NCI-H2029 (cell line): ENCODE data around the gene ANXA8L1.
"Not testable (repeated sequence)": the region's sequence is repeated elsewhere in the genome, so short reads cannot be mapped to it uniquely, and the experiment has no call there.

Experiments used
- DNase-seq: peaks from one replicate; lab custom pipeline; 2025; lab: John Stamatoyannopoulos, UW

ANXA8L1 gene, protein sequence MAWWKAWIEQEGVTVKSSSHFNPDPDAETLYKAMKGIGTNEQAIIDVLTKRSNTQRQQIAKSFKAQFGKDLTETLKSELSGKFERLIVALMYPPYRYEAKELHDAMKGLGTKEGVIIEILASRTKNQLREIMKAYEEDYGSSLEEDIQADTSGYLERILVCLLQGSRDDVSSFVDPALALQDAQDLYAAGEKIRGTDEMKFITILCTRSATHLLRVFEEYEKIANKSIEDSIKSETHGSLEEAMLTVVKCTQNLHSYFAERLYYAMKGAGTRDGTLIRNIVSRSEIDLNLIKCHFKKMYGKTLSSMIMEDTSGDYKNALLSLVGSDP

DNA sequence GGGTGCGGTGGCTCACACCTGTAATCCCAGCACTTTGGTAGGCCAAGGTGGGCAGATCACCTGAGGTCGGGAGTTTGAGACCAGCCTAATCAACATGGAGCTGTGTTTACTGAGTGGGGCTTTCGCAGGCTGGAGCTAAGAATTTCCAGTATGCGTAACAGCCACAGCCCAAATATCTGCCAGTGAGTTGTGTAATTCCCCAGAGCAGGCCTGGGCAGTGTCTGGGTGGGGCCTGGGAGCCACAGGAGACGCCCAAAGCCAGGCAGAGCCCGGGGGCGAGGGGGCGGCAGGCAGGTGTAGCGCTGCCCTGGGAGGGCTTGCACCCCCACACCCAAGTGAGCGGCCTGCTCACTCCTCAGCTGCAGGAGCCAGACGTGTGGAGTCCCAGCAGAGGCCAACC lies at the start of gene ANXA8L1:
Gene ANXA8L1, plus strand, starts transcription at position 371 of the 400 bp plus-strand sequence. CDS start 76 bp downstream, outside the sequence.
- not testable (repeated sequence) for DNase-seq

DNA sequence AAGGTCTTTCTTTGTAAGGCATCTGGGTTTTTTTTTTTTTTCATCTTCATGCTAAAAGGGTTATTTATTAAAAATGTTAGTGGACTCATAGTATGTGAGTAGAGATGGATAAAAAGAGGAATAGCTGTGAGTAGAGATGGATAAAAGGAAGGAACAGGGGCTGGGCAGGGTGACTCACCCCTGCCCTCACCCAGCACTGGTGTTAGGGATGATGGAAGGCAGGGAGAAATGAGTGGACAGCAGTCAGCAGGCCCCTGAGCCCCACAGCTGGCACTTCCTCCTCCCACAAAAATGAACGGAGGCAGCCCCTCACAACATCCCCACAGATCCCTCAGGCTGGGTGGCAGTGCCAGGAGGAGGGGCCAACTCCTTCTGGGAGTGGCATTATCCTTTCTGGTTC lies 49.5 kb upstream of the ANXA8L1 start:
- no peak for DNase-seq

DNA sequence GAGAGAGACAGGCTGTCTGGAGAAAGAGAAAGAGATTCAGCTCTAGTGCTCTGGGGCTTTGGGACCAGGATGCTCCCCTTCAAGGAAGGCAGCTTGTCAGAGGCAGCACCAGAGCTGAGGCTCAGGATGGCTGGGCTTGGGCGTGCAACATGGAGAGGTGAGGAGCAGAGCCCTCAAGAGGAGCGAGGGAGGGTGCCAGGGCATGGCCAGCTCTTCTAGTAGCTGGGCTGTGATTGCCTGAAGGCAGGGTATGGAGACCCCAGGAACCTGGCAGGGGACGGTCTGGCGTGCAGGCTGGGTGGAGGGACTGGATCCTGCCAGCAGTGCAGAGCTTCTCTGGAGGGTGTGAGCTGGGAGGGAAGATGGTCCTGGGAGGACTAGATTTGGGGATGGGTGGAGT lies 48.6 kb upstream of the ANXA8L1 start:
- DNase-seq: no peak

DNA sequence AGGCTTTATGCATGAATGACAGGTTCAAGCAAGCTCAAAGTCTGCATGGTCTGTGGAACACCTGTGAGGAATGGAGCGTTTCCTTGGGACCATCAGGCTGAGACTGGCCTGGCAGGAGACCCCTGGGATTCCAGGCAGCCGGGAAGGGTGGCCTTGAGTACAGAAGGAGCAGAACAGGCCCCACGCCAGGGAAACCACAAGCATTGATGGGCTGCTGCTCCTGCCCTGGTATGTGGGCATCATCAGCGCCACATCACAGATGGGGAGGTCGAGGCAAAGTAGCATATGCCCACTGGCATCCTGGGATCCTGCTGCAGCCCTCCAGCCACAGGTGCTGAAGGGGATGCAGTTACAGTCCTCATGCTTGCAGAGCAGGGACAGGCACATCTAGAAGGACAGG lies 47.9 kb upstream of the ANXA8L1 start:
- DNase-seq: no peak

DNA sequence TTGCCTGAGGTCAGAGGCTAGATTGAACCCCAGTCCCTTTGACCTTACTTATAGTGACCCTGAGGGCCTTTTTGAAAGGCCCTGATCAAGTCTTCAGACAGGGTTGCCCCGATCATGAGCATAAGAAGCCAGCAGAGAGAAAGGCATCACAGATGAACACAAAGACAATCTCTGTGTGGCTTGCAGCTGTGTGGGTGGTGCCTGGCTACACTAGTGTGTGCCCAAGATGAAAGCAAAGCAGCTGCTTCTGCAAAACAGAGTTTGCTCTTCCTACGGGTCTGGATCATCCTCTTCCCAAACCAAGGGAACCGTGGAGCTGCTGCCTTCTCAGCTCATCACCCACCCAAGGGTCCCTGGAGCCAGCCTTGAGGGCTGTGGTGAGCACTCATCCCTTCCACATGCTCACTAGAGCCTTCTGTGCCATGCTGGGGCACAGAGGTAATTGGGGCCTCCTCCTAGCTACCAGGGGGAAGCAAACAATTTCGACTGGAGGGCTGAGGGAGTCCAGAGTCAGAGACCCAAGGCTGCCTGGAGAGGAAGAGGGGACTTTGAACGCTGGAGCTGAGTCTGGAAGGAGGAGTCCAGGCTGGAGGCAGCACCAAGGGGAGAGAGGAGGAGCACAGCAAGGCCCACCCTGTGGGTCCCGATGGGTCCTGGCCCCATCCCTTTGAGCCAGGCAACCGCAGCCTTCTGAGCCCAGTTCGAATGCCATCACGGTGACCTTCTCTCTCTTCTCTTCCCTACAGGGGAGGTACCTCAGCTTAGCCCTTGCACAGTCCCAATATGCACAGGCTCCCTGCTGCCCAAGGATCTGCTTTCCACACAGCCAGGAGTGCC lies 46.5 kb upstream of the ANXA8L1 start:
- DNase-seq: no peak

DNA sequence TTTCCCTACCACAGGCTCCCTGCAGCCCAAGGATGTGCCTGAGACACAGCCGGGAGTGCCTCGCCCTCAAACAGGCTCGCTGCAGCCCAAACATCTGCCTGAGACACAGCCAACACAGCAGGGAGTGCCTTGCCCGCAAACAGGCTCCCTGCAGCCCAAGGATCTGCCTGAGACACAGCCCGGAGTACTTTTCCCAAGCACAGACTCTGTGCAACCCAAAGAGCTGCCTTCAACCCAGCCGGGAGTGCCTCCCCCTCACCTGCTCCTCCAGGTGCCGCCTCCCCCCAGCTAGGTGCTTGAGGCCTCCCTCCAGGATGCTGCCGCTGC lies 45.9 kb upstream of the ANXA8L1 start:
- DNase-seq: no peak

DNA sequence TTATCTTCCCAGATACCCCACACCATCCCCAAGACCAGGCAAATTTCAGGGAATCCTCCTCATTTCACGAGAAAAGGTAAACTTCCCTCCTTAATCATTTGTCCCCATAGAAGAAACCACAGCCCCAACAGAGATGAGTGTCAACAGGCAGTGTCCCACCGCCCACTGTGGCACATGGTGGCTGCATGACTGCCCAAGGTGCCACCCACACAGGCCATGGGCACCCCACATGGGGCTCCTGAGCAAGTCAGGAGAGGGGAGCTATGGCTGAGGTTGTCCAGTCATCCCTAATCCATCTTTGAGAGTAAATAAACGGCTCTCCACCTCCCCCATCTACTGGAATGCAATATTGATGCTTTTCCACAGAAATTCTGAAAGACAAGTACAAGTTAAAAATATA lies 44.7 kb upstream of the ANXA8L1 start:
- no peak for DNase-seq

DNA sequence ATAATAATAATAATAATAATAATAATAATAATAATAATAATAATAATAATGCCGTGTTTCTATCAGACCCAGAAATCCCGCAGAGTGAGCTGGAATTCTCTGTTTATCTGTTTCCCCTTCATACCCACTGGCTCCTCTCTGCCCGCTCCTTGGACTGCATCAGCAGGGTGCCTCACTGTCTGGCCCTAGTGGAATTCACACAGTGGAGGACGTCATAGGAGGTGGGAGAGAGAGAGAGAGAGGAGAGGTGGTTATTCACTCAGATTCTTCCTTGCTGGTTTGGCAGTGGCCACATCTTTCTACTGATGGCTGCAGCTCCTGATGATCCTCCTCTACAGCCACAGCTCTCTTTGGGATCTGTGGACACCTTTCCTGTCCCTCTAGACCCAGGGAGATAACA lies 10.1 kb upstream of the ANXA8L1 start:
- DNase-seq: not testable (repeated sequence)

DNA sequence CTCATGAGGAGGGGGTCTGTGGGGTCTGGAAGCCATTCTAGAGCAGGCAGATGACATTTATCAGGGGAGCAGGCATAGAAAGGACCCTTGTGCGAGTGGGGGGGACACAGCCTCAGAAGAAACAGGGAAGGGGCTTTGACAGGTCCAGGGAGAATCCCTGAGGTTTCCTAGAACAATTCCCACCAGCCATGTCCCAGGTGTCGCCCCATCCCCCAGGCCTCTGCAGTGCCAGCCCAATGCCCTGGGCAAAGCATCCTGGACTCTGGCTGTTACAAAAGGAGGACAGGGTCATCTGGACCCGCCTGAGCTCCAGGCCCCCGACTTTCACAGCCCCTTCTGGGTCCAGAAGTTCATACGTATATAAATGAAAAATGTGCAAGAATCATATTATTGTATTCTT lies 8.4 kb upstream of the ANXA8L1 start:
- not testable (repeated sequence) for DNase-seq

DNA sequence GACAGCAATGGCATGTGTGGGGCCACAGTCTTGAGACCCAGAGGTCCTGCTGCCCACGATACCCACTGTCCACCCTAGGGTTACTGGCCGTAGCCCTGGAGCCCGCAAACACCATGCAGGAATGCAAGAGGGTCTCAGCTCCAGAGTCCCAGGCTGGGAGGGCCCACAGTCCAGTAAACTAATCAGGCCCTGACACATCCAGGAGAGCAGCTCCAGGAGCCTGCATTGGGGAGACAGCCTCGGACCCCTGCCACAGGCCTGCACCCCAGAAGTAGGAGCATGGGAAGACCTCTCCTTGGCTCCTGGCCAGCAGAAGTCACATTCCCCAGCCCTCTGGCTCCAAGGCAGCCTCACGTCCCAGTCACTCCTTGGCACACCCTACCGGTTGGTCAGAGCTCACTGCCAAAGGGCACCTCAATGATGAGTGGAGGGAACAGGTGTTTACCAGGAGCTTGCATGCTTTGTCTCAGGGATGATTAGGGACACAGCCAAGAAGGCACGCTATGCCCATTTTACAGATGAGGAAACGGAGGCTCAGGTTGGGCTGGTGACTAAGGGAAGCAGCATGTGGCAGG lies 7.8 kb upstream of the ANXA8L1 start:
- not testable (repeated sequence) for DNase-seq

DNA sequence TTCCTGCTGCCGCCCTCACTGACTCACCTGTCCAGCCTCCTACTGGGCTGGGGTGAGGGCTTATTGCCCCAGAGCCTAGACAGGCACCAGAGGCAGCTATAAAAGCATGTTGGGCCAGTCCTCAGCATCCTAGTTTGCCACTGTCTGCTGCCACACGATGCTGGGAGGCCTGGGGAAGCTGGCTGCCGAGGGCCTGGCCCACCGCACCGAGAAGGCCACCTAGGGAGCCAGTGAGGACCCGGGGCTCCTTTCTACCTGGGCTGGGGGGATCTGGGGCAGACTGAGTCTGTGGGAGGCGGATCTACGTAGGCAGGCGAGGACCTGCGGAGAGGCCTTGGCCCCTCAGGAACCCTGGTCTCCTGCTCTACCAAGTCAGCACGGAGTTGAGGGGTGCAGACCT lies 6.6 kb upstream of the ANXA8L1 start:
- not testable (repeated sequence) for DNase-seq

DNA sequence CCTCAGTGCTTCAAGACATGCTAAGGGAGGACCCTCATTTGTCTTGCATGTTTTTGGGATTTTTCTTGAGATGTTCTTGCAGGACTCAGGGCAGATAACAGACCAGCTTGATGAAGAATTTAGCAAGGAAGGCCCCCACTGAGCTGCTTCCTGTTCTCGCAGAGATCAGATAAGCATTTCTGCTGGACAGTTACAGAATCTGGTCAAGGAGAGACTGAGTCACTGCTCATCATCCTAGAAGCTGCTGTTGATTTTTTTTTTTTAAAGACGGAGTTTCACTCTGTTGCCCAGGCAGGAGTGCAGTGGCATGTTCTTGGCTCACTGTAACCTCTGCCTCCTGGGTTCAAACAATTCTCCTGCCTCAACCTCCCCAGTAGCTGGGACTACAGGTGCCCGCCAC lies 1.2 kb upstream of the ANXA8L1 start:
- DNase-seq: not testable (repeated sequence)

DNA sequence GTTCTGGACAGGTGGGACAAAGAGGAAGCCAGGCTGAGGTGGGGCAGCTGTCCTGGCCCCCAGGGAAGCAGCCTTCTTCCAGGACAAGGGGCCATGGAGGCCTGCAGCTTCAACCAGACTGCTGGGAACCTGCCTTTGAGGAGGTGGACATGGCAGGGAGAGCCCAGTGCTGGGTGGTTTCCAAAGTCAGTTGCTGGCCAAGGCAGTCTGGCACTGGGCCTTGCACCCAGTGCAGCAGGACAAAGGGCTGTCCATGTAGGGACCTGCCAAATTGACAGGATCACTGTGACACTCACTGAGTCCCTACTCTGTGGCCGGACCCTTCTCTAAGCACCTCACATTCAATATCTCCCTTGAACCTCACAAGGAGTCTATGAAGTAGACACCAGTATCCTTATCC lies 1.4 kb downstream of the ANXA8L1 start:
- DNase-seq: not testable (repeated sequence)

DNA sequence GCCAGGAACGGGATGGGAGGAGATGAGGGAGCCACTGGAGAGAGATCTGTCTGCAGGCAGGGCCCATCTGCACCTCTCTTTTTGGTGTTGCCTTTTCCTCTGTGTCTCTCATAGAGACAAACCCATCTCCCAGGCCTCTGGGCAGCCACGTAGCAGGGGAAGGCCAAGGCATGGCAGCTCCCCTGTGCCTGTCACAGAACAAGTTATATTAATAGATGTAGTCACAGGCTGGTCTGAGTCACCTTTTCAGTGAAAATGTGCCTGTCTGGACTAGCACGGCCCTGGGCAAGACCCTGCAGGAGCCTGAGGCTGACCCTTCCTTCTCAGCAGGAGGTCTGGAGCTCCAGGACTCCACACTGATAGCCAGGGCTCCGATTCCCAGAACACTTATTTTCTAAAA lies 2.1 kb downstream of the ANXA8L1 start:
- DNase-seq: not testable (repeated sequence)

DNA sequence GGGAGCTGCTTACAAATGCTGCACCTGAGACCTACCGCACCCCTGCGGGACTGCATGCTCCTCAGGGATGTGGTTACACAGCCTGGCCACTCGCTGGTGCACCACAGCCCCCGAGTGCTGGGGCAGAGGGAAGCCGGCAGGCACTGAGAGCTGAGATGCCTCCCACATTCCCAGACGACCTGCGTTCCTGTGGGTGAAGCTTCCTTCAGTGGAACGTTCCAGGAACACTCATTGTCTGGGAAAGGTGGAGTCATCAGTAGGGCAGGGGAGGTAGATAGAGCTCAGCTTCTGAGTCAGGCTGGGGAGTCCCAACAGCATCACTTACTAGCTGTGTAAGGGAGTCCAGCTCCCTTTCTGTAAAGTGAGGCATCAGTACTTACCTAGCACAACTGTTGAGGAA lies 2.5 kb downstream of the ANXA8L1 start:
- DNase-seq: not testable (repeated sequence)

DNA sequence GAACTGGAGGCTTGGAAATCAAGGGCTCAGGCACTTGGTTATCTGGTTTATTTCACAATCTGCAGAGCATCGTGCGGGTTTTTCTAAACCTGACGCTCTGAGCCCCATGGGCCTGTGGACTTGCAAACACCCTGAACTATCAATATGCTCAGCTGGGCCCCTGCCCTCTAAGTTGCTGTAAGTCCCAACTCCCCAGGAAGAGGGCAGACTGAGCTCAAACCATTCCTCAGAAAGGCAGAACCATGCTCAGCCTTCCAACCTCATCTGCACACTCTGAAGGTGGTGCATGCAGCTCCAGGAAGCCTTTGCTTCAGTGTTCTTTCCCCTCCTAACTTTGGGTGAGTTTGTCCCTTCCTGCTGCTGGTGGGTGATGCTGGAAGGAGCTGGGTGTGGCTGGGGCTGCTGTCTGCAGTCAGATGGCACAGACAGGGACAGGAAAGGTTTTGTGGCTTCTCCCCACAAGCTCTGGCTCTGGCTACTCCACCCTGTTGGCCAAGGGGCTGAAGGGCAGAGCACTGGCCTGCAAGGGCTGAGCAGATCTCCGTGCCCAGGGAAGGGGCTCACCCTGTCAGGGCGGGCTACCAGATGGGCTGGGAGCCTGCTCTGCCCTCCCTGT lies 3.8 kb downstream of the ANXA8L1 start:
- DNase-seq: not testable (repeated sequence)

DNA sequence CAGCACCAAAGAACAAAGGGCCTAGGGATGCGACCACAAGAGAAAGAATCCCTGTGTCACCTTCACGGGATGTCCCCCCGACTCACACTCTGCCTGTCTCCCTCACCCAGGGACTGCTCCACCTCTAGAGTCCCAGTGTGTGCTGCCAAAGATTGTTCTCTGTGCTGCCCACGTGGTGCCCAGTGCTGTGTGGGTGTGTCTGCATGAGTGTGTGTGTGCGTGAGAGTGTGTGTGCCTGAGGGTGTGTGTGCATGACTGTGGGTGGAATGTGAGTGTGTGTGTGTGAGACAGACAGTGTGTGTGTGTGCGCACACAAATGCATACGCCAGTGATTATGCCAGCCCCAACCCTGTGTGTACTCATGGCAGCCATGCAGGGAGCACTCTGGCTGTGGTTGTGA lies 10.3 kb downstream of the ANXA8L1 start:
- not testable (repeated sequence) for DNase-seq

DNA sequence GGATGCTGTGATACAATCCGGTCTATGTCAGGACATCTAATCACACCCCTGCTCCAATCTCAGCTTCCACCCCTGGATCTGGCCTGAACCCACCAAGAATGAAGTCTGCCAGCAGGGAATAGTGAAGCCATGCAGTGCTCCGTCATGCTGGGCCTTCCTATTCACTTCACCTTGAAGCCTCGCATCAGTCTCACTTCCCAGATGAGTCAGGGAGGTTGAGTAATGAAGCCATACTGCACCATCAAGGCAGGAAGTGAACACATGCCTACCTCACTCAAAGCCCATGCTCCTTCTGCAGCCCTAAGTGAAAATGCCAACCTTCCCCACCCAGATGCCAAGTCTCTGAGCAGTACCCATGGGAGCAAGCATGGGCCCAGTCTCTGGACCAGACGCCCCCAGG lies 11.1 kb downstream of the ANXA8L1 start:
- DNase-seq: not testable (repeated sequence)

DNA sequence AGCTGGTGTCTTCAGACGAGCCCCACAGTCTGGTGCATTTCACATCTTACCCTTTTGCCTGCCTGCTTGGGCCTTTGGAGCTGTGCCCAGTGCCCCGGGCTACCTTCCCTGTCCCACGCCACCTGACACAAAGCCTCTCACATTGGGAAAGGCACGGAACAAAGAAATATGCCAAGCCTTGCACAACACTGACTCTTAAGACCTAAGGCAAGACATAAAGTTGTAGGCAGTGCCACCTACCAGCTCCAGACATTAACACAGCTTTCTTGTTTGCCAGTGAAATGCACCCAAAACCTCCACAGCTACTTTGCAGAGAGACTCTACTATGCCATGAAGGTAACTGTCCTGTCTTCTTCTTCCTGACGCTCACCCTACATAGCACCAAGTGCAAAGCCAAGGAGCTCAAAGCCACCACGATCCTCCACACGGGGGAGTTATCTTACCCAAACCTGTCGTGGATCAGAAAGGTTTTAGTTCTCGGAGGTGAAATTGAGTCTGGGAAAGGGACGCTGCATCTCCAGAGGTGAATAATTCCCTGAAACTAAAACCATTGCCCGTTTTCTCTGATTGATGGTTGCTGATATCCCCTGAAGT lies 11.8 kb downstream of the ANXA8L1 start:
- not testable (repeated sequence) for DNase-seq

DNA sequence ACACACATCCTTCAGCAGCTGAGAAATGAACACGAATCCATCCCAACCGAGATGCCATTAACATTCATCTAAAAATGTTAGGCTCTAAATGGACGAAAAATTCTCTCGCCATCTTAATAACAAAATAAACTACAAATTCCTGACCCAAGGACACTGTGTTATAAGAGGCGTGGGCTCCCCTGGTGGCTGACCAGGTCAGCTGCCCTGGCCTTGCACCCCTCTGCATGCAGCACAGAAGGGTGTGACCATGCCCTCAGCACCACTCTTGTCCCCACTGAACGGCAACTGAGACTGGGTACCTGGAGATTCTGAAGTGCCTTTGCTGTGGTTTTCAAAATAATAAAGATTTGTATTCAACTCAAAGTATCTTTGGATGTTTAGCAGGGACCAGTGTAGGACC lies 15.8 kb downstream of the ANXA8L1 start:
- not testable (repeated sequence) for DNase-seq

DNA sequence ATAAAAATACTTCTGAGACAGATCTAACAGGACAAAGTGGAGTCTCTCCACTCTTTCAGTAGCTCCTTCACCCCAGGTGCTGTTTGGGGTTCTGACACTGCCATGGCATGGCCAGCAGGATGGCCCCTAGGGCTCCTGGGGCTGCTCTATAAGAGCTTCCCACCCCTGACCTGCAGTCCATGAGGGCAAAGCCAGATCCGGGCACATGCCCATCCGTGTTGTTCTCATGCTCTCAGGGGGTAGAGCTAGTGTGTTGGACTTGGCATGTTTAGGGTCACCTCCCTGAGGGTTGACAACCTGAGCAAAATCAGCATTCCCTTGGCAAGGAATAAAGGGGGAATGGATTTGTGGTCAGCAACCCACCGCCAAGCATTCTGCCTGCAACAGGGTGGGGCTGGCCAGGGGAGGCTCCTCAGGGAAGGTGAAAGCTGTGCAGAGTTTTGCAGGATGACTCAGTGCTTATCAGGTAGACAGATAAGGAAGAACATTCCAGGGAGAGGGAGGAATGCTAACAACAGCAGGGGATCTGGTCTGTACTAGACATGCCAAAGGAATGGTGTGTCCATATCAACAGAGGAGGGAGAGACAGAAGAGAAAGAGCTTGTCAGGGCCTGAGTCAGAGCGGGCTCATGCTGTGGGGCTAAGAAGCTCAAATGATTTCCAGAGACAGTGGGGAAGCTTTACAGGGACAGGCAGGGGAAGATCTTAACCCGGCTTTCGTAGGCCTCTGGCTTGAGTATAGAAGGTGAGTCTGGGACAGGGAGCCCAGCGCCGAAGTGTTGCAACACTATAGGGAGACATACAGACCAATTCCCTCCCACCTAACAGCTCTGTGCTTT lies 21.1 kb downstream of the ANXA8L1 start:
- DNase-seq: not testable (repeated sequence)
